B cell (primary cell): ENCODE measurements around the gene CD79A. TPM values are rescaled to one million over a fixed set of nuclear protein-coding genes. Genes with fewer than 3 reads are reported as not detected.

Experiments
- ATAC-seq: fragments of 200-7000 bp; cut with Tn5 transposase; one replicate; pipeline ENCODE4 v1.10.0; 2021; ENCODE audit warnings: low read depth, mild to moderate bottlenecking, moderate number of reproducible peaks, moderate library complexity
- CTCF ChIA-PET: fragments of 350-600 bp; sonication (Branson Sonifier 250); formaldehyde crosslinking; loops from one replicate; lab custom pipeline; 2021; ENCODE audit warnings: antibody characterized with exemption, inconsistent platforms; lab: Charles Lee
- POLR2A ChIA-PET: fragments of 350-600 bp; sonication (Branson Sonifier 250); formaldehyde crosslinking; loops from one replicate; lab custom pipeline; 2021; ENCODE audit warnings: antibody characterized with exemption; lab: Charles Lee
- DNase-seq: peaks from one replicate; pipeline ENCODE4 v3.0.0; 2013
- H2AFZ ChIP-seq: 2 replicates; pipeline ENCODE4 v1.6.1; 2012; ENCODE audit warnings: mild to moderate bottlenecking, low read depth, low read length; ENCODE audit not compliant: insufficient read depth, poor library complexity, severe bottlenecking
- H3K27ac ChIP-seq, 2 donors: 1 replicate in 1 of 2; 2 replicates in 1 of 2; pipeline ENCODE4 v1.5.1; 2012 to 2013; ENCODE audit warnings: low read length in 2 of 2, mild to moderate bottlenecking in 2 of 2, moderate library complexity in 1 of 2
- H3K27me3 ChIP-seq, 4 experiments: fragments of 200-600 bp in 1 of 4; sonication (generic) in 1 of 4; replicated peaks in 1 of 4; 1 replicate in 2 of 4; 2 replicates in 2 of 4; pipeline versions ENCODE4 v1.6.1 to v1.7.0; 2013 to 2016; ENCODE audit warnings: low read length in 3 of 4, mild to moderate bottlenecking in 2 of 4, mixed read lengths in 1 of 4, moderate library complexity in 1 of 4; ENCODE audit not compliant: insufficient read depth in 4 of 4, control insufficient read depth in 3 of 4; ENCODE audit errors: control extremely low read depth in 1 of 4
- H3K36me3 ChIP-seq, 2 experiments: replicated peaks in 1 of 2; 1 replicate in 1 of 2; 2 replicates in 1 of 2; pipeline versions ENCODE4 v1.6.1 to v1.7.1; 2013; ENCODE audit warnings: low read length in 1 of 2; ENCODE audit not compliant: insufficient read depth in 2 of 2, control insufficient read depth in 1 of 2; ENCODE audit errors: control extremely low read depth in 1 of 2, extremely low read depth in 1 of 2
- H3K4me1 ChIP-seq, 2 donors: fragments of 200-600 bp in 1 of 2; sonication (generic) in 1 of 2; 1 replicate in 1 of 2; 2 replicates in 1 of 2; pipeline versions ENCODE4 v1.5.1 to v1.6.1; 2013 to 2017; ENCODE audit warnings: low read length in 2 of 2; ENCODE audit not compliant: control insufficient read depth in 2 of 2, insufficient read depth in 2 of 2
- H3K4me2 ChIP-seq: replicated peaks from 2 replicates; pipeline ENCODE3; 2012; ENCODE audit warnings: mild to moderate bottlenecking, low read depth, low read length; ENCODE audit not compliant: poor library complexity, severe bottlenecking
- H3K4me3 ChIP-seq, 5 experiments: fragments of 200-600 bp in 1 of 5; sonication (generic) in 1 of 5; 1 replicate in 3 of 5; 2 replicates in 2 of 5; pipeline versions ENCODE4 v1.5.1 to v1.7.0; 2011 to 2016; ENCODE audit warnings: low read length in 4 of 5, mild to moderate bottlenecking in 4 of 5, low read depth in 2 of 5, control low read depth in 1 of 5, moderate library complexity in 1 of 5; ENCODE audit not compliant: insufficient read depth in 1 of 5; ENCODE audit errors: control extremely low read depth in 1 of 5, extremely low read depth in 1 of 5
- H3K79me2 ChIP-seq: fragments of 200-600 bp; sonication (generic); one replicate; pipeline ENCODE4 v1.6.0; 2016; ENCODE audit warnings: low read length; ENCODE audit not compliant: control insufficient read depth, insufficient read depth
- H3K9ac ChIP-seq: fragments of 200-600 bp; sonication (generic); 2 replicates; pipeline ENCODE4 v1.6.1; 2017; ENCODE audit warnings: mild to moderate bottlenecking, low read length, moderate library complexity
- H3K9me3 ChIP-seq, 3 donors: one replicate each; pipeline versions ENCODE4 v1.6.1 to v1.7.1; 2013; ENCODE audit warnings: low read length in 2 of 3; ENCODE audit not compliant: control insufficient read depth in 2 of 3, insufficient read depth in 1 of 3; ENCODE audit errors: control extremely low read depth in 1 of 3
- H4K20me1 ChIP-seq: 2 replicates; pipeline ENCODE4 v1.6.0; 2012; ENCODE audit warnings: mild to moderate bottlenecking, low read length; ENCODE audit not compliant: insufficient read depth, control insufficient read depth, poor library complexity, severe bottlenecking
- H3K27ac Mint-ChIP-seq: one replicate; pipeline ENCODE4 v1.8.0; 2021; ENCODE audit warnings: mixed read lengths
- H3K27me3 Mint-ChIP-seq: one replicate; pipeline ENCODE4 v1.8.0; 2021; ENCODE audit warnings: mixed read lengths
- H3K4me1 Mint-ChIP-seq: one replicate; pipeline ENCODE4 v1.8.0; 2021; ENCODE audit warnings: mixed read lengths
- H3K4me3 Mint-ChIP-seq: one replicate; pipeline ENCODE4 v1.8.0; 2021; ENCODE audit warnings: mixed read lengths
- H3K9me3 Mint-ChIP-seq: one replicate; pipeline ENCODE4 v1.8.0; 2022; ENCODE audit warnings: mixed read lengths; ENCODE audit not compliant: insufficient read depth
- CTCF ChIP-seq: fragments of 200-600 bp; IDR thresholded peaks from one replicate; pipeline ENCODE4 v1.8.0; 2022; ENCODE audit warnings: antibody characterized with exemption, mild to moderate bottlenecking
- EZH2 ChIP-seq: IDR thresholded peaks from 2 replicates; pipeline ENCODE4 v1.6.1; 2012; ENCODE audit warnings: borderline replicate concordance, low read depth, mild to moderate bottlenecking, moderate library complexity, low read length; ENCODE audit not compliant: insufficient read depth, poor library complexity, severe bottlenecking
- WGBS: methylation state at CpG from one replicate; pipeline ENCODE4 v1.1.5; 2013; ENCODE audit warnings: missing lambda C conversion rate; ENCODE audit not compliant: insufficient coverage; 5-methylcytosine and 5-hydroxymethylcytosine counted together
- intact Hi-C: fragments of 100-400 bp; cut with micrococcal nuclease; formaldehyde crosslinking; loops from one replicate; pipeline ENCODE4 v1.10.0; 2022
- polyA plus RNA-seq: library from polyadenylated mRNA; depleted of rRNA; stranded (reverse); fragments of >200 nt; gene quantifications from 2 replicates; pipeline ENCODE4 v1.2.3, GENCODE V29; 2012
- total RNA-seq, 2 donors: library from RNA; stranded (reverse); fragments of 120-200 nt in 1 of 2; gene quantifications; 1 replicate in 1 of 2; 2 replicates in 1 of 2; pipeline versions ENCODE4 v1.2.3 to v1.2.4, GENCODE V29; 2013 to 2022

The CD79A gene
- total and polyA plus RNA-seq, 2 donors (not counting 1 experiment from before 2014, with no cell fraction given), result 1,280 to 1,471 TPM

GRCh38 chr19:41903193-41903953 is 26.3 kb downstream of the CD79A start:
- H3K4me1 Mint-ChIP-seq, result peaks cover 1% of the 10 kb centered on the region
- no peak overlapping the region for H3K4me3 Mint-ChIP-seq
- ChIA-PET CTCF (interaction anchor here (1.1 to 1.6 kb wide), 5 partner anchors 12 to 150 kb away, joined by 3 to 7 read pairs (median 3); no protein-coding TSS in a partner anchor), POLR2A (interaction anchor here (0.6 kb wide), 1 partner anchor 38 kb away, joined by 6 read pairs; no protein-coding TSS in a partner anchor)
- H3K4me1 ChIP-seq, result no peaks in the 10 kb centered on the region
- H3K79me2 ChIP-seq, result peaks cover 11% of the 10 kb centered on the region
- H4K20me1 ChIP-seq, result peaks cover 93% of the 10 kb centered on the region
- H3K27ac ChIP-seq, result no peak overlapping the region
- TF ChIP-seq CTCF, result no peak
- no peak overlapping the region for H3K4me3 ChIP-seq
- no peak overlapping the region for H3K4me2 ChIP-seq
- no peaks in the 10 kb centered on the region for H3K27me3 ChIP-seq
- DNase-seq (no peak), ATAC-seq (no peak)
- H3K27ac Mint-ChIP-seq, result no peak overlapping the region
- no peaks in the 10 kb centered on the region for H3K9me3 Mint-ChIP-seq
- intact Hi-C loops, result no loop called here
- WGBS, result 96% methylated on average over 19 of the region's 19 CpGs
- peaks cover 10 to 82% of the 10 kb centered on the region in 2 experiments for H3K36me3 ChIP-seq
- H2AFZ ChIP-seq, result no peak overlapping the region
- no peaks in the 10 kb centered on the region for H3K27me3 Mint-ChIP-seq
- H3K9me3 ChIP-seq, result no peaks in the 10 kb centered on the region
- no peak overlapping the region for H3K9ac ChIP-seq

DNA sequence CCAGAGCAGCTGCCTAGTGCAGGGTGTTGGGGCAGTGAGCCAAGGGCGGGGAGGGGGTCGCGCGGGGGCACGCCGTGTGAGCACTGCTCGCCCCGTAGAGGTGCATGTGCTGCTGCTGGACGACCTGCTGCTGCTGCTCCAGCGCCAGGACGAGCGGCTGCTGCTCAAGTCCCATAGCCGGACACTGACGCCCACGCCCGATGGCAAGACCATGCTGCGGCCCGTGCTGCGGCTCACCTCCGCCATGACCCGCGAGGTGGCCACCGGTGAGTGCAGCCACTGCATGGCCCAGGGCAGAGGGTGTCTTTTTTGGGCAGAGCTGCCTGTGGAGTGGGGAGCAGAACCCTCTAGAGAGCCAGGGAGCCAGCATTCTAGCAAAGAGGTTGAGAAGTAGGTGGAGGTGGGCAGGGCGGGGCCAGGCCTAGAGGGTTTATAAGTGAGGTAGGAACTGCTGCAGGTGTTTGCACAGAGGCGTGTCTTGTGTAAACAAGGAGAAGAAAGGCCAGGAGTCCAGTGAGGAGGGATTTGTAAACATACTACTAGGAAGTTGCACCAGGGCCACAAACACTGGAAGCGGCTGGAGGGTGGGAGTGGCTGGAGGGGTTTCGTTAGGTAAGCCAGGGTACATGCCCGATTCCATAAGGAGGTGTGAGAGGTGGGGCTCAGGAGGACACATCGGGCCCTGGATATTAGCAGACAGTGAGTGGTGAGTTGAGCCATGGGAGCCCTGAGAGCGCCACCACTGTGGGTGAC is 27.2 kb downstream of the CD79A start:
- CTCF ChIA-PET, result interaction anchor here (1.0 to 1.3 kb wide), 2 partner anchors 13 to 42 kb away, joined by 3 read pairs; no protein-coding TSS in a partner anchor
- intact Hi-C loops, result no loop called here

More for the DNA sequence above, 27.2 kb downstream of the CD79A start:
- POLR2A ChIA-PET, result interaction anchor here (1.4 kb wide), 1 partner anchor 55 kb away, joined by 3 read pairs; the partner anchor contains the start of gene RABAC1
- H3K27ac ChIP-seq, result no peak overlapping the region
- H3K4me3 ChIP-seq, result no peak overlapping the region
- H3K4me3 Mint-ChIP-seq, result no peak overlapping the region
- no peak overlapping the region for H3K27ac Mint-ChIP-seq
- peaks cover 95% of the 10 kb centered on the region for H4K20me1 ChIP-seq
- H3K36me3 ChIP-seq, result peaks cover 6 to 73% of the 10 kb centered on the region in 2 experiments
- no peak for ATAC-seq
- no peak overlapping the region for H2AFZ ChIP-seq
- DNase-seq, result no peak
- H3K4me2 ChIP-seq, result no peak overlapping the region
- peaks cover 2% of the 10 kb centered on the region for H3K4me1 Mint-ChIP-seq
- H3K27me3 ChIP-seq, result no peaks in the 10 kb centered on the region
- WGBS, result 99% methylated on average over 29 of the region's 30 CpGs
- H3K79me2 ChIP-seq, result peaks cover 11% of the 10 kb centered on the region
- no peaks in the 10 kb centered on the region for H3K27me3 Mint-ChIP-seq
- no peaks in the 10 kb centered on the region for H3K9me3 ChIP-seq
- no peaks in the 10 kb centered on the region for H3K4me1 ChIP-seq
- H3K9ac ChIP-seq, result no peak overlapping the region
- no peak for TF ChIP-seq EZH2
- H3K9me3 Mint-ChIP-seq, result no peaks in the 10 kb centered on the region
